ENCODE data around the gene ITPRID2.
"Not testable (repeated sequence)": the region's sequence is repeated elsewhere in the genome, so short reads cannot be mapped to it uniquely, and the experiment has no call there.

The ITPRID2 gene

GRCh38 chr2:181957668-181958067 is 66.1 kb downstream of the ITPRID2 start:
- Histone ChIP-seq H3K4me3 (no peak overlapping the region), H3K27ac (no peak overlapping the region)
- no peak for DNase-seq (ENCODE audit: low spot score)
- no peak for TF ChIP-seq CTCF (IDR thresholded peaks at IDR 0.05)

GRCh38 chr2:181958726-181959125 is 67.2 kb downstream of the ITPRID2 start:
- H3K27ac ChIP-seq = no peak overlapping the region
- no peak overlapping the region for H3K4me3 ChIP-seq
- DNase-seq (ENCODE audit: low spot score) = no peak
- TF ChIP-seq CTCF (IDR thresholded peaks at IDR 0.05) = no peak

DNA sequence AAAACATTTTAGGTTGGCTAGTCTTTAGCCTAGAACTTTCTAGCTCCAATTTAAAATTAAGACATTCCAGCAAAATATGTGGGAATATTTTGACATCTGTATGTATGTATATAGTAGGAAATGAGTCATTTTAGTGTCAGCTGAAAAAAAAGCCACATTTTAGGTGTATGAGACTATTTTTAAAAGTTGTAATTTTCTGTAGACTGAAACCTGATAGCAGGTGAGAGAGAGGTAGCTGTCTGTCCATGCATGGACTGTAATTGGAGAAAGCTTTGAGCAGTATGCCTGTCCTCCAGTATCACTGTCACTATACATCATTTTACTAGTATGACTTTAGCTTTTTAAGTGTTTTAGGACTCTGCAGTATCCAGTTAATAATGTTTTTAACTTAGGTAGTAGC is 68.0 kb downstream of the ITPRID2 start:
- no peak overlapping the region for H3K27ac ChIP-seq
- DNase-seq (ENCODE audit: low spot score) = no peak
- TF ChIP-seq CTCF (IDR thresholded peaks at IDR 0.05) = no peak
- H3K4me3 ChIP-seq = no peak overlapping the region

- not testable (repeated sequence) for H3K4me3 ChIP-seq; DNase-seq (ENCODE audit: low spot score); H3K27ac ChIP-seq
Measured at GRCh38 chr2:181961167-181961566, 69.6 kb downstream of the ITPRID2 start.

DNA sequence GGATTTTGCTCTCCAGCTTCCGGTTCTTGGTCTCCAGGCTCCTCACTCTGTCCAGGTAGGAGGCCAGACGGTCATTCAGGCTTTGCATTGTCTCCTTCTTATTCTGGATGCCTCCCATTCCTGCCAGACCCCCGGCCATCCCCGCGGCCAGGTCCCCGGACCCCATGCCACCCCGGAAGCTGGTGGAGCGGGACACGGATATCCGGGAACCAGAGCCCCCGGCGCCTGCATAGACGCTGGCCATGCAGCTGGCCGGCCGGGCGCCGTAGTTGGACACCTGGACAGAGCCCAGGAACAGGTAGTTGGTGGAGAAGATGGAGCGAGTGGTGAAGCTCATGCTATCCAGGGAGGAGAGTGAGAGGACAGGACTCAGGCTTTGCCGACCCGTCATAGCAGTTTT is 70.6 kb downstream of the ITPRID2 start:
- DNase-seq (ENCODE audit: low spot score) = no peak
- TF ChIP-seq CTCF (IDR thresholded peaks at IDR 0.05) = no peak
- Histone ChIP-seq H3K4me3 (no peak overlapping the region), H3K27ac (no peak overlapping the region)

DNA sequence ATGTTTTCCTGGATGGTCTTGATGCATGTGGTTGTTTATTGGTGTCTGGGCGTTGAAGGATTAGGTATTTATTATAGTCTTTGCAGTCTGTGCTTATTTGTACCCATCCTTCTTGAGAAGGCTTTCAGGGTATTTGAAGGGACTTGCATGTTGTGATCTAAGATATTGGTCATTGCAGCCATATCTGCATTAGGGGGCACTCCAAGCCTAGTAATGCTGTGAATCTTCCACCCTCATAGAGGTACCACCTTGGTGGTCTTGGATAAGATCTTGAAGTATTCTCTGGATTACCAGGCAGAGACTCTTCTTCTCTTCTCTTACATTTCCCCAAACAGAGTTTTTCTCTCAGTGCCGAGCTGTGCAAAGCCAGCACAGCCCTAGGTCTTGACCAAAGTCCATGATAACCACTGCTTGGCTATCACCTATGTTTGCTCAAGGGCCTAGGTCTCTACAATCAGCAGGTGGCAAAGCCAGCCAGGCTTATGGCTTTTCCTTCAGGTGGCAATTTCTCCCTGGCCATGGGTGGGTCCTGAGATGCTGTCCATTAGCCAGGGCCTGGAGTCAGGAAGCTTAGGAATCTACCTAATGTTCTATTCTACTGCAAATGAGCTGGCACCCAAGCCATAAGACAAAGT is 78.7 kb downstream of the ITPRID2 start:
- no peak for DNase-seq (ENCODE audit: low spot score)
- Histone ChIP-seq H3K4me3 (no peak overlapping the region), H3K27ac (no peak overlapping the region)
- TF ChIP-seq CTCF (IDR thresholded peaks at IDR 0.05) = no peak

- no peak for TF ChIP-seq CTCF (IDR thresholded peaks at IDR 0.05)
- no peak for DNase-seq (ENCODE audit: low spot score)
- no peak overlapping the region for H3K4me3 ChIP-seq
- H3K27ac ChIP-seq = no peak overlapping the region
Measured at GRCh38 chr2:181971032-181971431, 79.5 kb downstream of the ITPRID2 start.
